Esophagus squamous epithelium (tissue), 5 donors: ENCODE results near the gene ZNF892. TPM values are rescaled to one million over a fixed set of nuclear protein-coding genes. Genes with fewer than 3 reads are reported as not detected.

Experiments
- DNase-seq: peaks from one replicate; lab custom pipeline; 2025; lab: John Stamatoyannopoulos, UW
- H3K27ac ChIP-seq, 4 donors: fragments of 200-600 bp; sonication (generic); one replicate each; pipeline ENCODE4 v1.5.1; 2016 to 2019; ENCODE audit warnings: mild to moderate bottlenecking in 1 of 4
- H3K27me3 ChIP-seq, 4 donors: fragments of 200-600 bp; sonication (generic); 1 replicate in 3 of 4; 2 replicates in 1 of 4; pipeline versions ENCODE4 v1.5.1 to v1.6.0; 2017 to 2021; ENCODE audit warnings: antibody characterized with exemption in 1 of 4
- H3K36me3 ChIP-seq, 3 donors: fragments of 200-600 bp; sonication (generic); one replicate each; pipeline ENCODE4 v1.5.1; 2016 to 2019
- H3K4me1 ChIP-seq, 3 donors: fragments of 200-600 bp; sonication (generic); one replicate each; pipeline ENCODE4 v1.5.1; 2017 to 2019
- H3K4me3 ChIP-seq, 4 donors: fragments of 200-600 bp; sonication (generic); 1 replicate in 3 of 4; 2 replicates in 1 of 4; pipeline ENCODE4 v1.5.1; 2016 to 2019; ENCODE audit warnings: mild to moderate bottlenecking in 2 of 4, moderate library complexity in 1 of 4
- H3K9me3 ChIP-seq, 3 donors: fragments of 200-600 bp; sonication (generic); one replicate each; pipeline ENCODE4 v1.5.1; 2016 to 2019
- POLR2A ChIP-seq, 4 donors: fragments of 450-650 bp; IDR thresholded peaks; one replicate each; pipeline ENCODE4 v1.6.1; 2017; ENCODE audit warnings: antibody characterized with exemption in 4 of 4, mild to moderate bottlenecking in 4 of 4, moderate library complexity in 3 of 4
- WGBS, 2 donors: methylation state at CpG; one replicate each; pipeline ENCODE4 v1.1.5; 2018; 5-methylcytosine and 5-hydroxymethylcytosine counted together
- intact Hi-C: fragments of 100-400 bp; cut with DNase I; formaldehyde crosslinking; loops from one replicate; pipeline ENCODE4 v1.15.0; 2022
- total RNA-seq, 4 donors: library from RNA; depleted of rRNA; stranded (reverse); fragments of >200 nt; gene quantifications; one replicate each; pipeline ENCODE4 v1.1.0, GENCODE V29; 2016
- TF ChIP-seq, protein P1 (sequence below), 6 experiments: fragments of 450-650 bp in 4 of 6; fragments of 200-600 bp in 2 of 6; sonication (generic) in 2 of 6; IDR thresholded peaks; one replicate each; pipeline ENCODE4 v1.5.1; 2016 to 2019; ENCODE audit warnings: antibody characterized with exemption in 6 of 6, mild to moderate bottlenecking in 4 of 6, moderate library complexity in 4 of 6
- donor health status: DM: yes; HTN: yes; CAD: no.

The ZNF892 gene
- total RNA-seq, 4 donors from 2014 or later, result 1.9 to 4.7 (median 4.1) TPM

DNA sequence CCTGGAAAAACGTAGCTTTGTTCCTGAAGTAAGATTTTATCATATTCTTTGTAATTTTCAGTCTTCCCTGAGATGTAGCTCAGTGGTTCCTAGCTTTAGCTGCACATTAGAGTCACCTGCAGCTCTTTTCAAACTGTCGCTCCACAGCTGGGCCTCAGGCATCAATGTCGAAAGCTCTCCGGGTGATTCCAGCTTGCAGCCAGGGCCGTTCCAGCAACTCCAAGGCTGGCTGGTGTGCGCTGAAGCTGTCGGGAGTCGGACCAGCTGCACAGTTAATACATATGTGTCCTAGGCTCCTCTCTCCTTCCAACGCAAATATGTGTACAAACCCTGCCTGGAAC, 42.3 kb upstream of the ZNF892 start:
- Histone ChIP-seq H3K4me1 (peaks cover 6 to 34% (median 23%) of the 10 kb centered on the region in 3 donors), H3K36me3 (no peaks in the 10 kb centered on the region), H3K27ac (peak overlapping the region; percentile 91 to 96 (median 96)), H3K9me3 (no peaks in the 10 kb centered on the region), H3K27me3 (no peaks in the 10 kb centered on the region), H3K4me3 (peak overlapping the region; percentile 79 to 96 (median 84))
- intact Hi-C loops, result no loop called here
- 0% methylated on average over 9 of the region's 9 CpGs for WGBS, 2 donors
- no peak for TF ChIP-seq POLR2A (IDR thresholded peaks at IDR 0.05)
- TF ChIP-seq, protein P1, sequence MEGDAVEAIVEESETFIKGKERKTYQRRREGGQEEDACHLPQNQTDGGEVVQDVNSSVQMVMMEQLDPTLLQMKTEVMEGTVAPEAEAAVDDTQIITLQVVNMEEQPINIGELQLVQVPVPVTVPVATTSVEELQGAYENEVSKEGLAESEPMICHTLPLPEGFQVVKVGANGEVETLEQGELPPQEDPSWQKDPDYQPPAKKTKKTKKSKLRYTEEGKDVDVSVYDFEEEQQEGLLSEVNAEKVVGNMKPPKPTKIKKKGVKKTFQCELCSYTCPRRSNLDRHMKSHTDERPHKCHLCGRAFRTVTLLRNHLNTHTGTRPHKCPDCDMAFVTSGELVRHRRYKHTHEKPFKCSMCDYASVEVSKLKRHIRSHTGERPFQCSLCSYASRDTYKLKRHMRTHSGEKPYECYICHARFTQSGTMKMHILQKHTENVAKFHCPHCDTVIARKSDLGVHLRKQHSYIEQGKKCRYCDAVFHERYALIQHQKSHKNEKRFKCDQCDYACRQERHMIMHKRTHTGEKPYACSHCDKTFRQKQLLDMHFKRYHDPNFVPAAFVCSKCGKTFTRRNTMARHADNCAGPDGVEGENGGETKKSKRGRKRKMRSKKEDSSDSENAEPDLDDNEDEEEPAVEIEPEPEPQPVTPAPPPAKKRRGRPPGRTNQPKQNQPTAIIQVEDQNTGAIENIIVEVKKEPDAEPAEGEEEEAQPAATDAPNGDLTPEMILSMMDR (IDR thresholded peaks at IDR 0.05), result no peak
- no peak for DNase-seq

DNA sequence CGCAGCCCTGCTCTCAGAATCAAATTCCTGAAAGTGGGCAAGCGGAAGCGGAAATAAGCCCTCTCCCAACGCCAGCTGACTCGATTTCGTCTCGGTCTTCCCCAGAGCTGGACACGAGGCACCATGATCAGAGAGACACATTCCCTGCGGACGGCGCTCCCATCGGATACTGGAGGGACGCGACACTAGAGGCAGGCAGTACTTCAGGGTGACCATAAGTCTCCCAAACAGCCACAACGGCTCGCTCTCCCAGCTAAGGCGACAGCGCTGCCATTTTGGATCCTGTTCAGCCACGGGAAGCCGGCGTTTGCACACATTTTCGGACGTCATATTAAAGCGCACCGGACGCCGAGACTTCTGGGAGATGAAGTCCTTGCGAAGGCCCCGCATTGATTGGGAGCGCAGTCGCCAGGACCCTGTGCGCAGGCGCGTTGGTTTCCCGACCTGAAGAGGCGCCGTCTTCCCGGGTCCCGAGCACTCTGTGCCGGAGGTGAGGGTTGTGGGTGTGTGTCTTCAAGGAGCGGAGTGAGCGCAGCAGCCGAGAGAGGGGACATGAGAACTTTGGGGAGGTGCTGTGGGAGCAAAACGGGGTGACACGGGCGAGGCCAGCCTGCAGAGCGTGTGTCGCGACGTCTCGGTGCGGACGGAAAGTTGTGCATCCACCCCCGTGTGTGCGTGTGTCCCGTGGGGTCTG, 41.8 kb upstream of the ZNF892 start, which contains the start of gene ZNF2:
Gene ZNF2, plus strand, starts transcription at position 439 of the 694 bp plus-strand sequence. CDS start 10,418 bp downstream, outside the sequence.
- H3K4me3 ChIP-seq, result peak within 1 kb of the TSS; percentile 79 to 96 (median 84)
- H3K9me3 ChIP-seq, result no peaks in the 10 kb centered on the region
- no peaks in the 10 kb centered on the region for H3K36me3 ChIP-seq
- DNase-seq, result peak; percentile 82
- H3K27ac ChIP-seq, result peak within 1 kb of the TSS; percentile 91 to 96 (median 96)
- intact Hi-C loops, result no loop called here
- peaks cover 6 to 31% (median 20%) of the 10 kb centered on the region in 3 donors for H3K4me1 ChIP-seq
- TF ChIP-seq POLR2A (IDR thresholded peaks at IDR 0.05), result peak in 3 of 4 donors; percentile 45 to 59 (median 51)
- TF ChIP-seq, protein P1 (IDR thresholded peaks at IDR 0.05), result peak in 1 of 6 experiments; percentile 46
- WGBS, 2 donors, result 0 to 1% methylated on average over 12 to 31 of the region's 56 CpGs
- H3K27me3 ChIP-seq, result no peaks in the 10 kb centered on the region

DNA sequence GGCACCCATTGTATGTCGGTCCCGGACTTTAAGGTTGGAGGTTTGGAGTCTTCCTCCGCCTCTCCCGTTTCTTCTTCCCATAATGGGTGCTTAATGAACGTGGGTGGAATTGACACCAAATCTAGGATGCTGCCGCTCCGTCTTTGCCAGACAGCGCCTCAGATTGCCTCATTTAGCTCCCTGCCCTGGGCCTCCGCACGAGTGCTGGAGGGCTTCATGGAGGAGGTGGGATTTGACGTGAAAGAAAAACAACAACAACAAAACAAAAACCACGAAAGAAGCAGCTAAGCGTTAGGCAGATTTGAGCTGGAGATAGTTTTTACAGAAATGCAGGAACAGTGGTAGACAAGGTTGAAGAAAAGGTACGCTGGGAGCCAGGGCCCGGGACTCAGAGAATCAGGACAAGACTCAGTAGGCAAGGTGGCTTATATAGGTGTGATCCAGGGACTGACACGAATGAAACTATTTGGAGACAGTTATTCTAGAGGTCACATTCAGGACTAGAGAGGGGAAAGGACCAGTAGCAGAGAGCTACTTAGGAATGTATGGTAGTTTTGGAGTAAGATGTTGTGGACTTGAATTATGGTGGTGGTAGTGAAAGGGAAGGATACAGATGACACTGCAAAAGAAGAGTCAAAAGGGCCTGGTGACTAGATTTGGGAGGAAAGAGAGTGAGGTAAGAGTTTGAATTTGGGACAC, 41.1 kb upstream of the ZNF892 start:
- DNase-seq, result no peak
- Histone ChIP-seq H3K4me1 (peaks cover 6 to 31% (median 20%) of the 10 kb centered on the region in 3 donors), H3K27ac (peak overlapping the region; percentile 91 to 96 (median 96)), H3K27me3 (no peaks in the 10 kb centered on the region), H3K36me3 (no peaks in the 10 kb centered on the region), H3K4me3 (peak overlapping the region; percentile 79 to 96 (median 84)), H3K9me3 (no peaks in the 10 kb centered on the region)
- intact Hi-C loops, result no loop called here
- no peak for TF ChIP-seq POLR2A (IDR thresholded peaks at IDR 0.05)
- TF ChIP-seq, protein P1 (IDR thresholded peaks at IDR 0.05), result no peak
- 10 to 13% methylated on average over 11 to 15 of the region's 16 CpGs for WGBS, 2 donors

DNA sequence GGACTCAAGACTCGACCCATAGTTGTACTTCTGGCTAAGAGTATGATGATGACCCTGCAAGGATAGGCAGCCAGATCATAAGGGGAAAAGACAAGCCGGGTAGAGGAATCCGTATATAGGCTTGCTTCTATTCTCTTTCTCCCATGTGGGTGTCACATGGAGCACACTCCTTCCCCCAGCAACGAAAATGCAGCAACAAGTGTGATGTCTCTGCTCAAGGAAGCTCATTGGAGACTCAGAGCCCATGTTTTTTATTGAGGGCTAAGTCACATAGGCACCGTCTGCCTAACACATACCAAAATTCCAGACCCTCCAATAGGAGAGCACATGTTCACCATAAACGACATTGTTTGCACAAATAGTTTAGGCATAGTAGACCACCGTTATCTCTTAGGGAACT, 35.4 kb upstream of the ZNF892 start:
- no peak overlapping the region for H3K4me3 ChIP-seq
- intact Hi-C loops, result no loop called here
- DNase-seq, result no peak
- H3K9me3 ChIP-seq, result no peaks in the 10 kb centered on the region
- peaks cover 0 to 2% (median 2%) of the 10 kb centered on the region in 3 donors for H3K4me1 ChIP-seq
- H3K27me3 ChIP-seq, result no peaks in the 10 kb centered on the region
- no peak overlapping the region for H3K27ac ChIP-seq
- 82 to 83% methylated on average over 7 of the region's 7 CpGs for WGBS, 2 donors
- peaks cover 0 to 8% (median 0%) of the 10 kb centered on the region in 3 donors for H3K36me3 ChIP-seq
- TF ChIP-seq, protein P1 (IDR thresholded peaks at IDR 0.05), result no peak
- no peak for TF ChIP-seq POLR2A (IDR thresholded peaks at IDR 0.05)

DNA sequence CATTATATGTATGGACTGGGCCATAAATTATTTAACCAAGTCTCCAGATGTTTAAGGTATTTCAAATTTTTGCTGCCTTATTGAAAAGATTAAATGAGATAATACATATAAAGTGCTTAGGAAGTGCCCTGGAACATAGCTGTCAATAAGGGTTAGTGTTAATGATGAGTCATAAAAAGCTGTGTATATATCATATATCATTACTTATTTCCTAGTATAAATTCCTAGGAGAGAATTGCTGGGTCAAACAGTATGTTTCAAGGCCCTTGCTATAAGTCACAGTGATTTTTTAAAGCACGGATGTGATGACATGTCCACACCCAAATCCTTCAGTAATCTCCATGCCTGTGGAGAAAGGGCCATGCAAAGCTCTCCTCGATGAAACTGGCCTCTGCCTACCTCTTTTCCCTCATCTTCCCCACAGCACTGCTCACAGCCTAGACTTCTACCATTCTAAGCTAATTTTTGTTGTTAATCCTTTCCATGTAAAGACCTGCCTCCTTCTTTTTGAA, 33.2 kb upstream of the ZNF892 start:
- TF ChIP-seq, protein P1 (IDR thresholded peaks at IDR 0.05), result no peak
- no peak for TF ChIP-seq POLR2A (IDR thresholded peaks at IDR 0.05)
- Histone ChIP-seq H3K36me3 (peaks cover 0 to 29% (median 10%) of the 10 kb centered on the region in 3 donors), H3K9me3 (no peaks in the 10 kb centered on the region), H3K27me3 (no peaks in the 10 kb centered on the region), H3K4me3 (no peak overlapping the region), H3K27ac (no peak overlapping the region), H3K4me1 (no peaks in the 10 kb centered on the region)
- 82 to 89% methylated on average over 2 of the region's 2 CpGs for WGBS, 2 donors
- intact Hi-C loops, result no loop called here
- no peak for DNase-seq
